HepG2 (cell line): Measurements from ENCODE around the gene BOLA2B. TPM values are rescaled to one million over a fixed set of nuclear protein-coding genes. Genes with fewer than 3 reads are reported as not detected.
A peak's percentile ranks its signal among the peaks of the same experiment; 100 is the strongest.

ENCODE experiments used
- AKAP8 ChIP-seq: sonication (generic); formaldehyde crosslinking; IDR thresholded peaks from 2 replicates; pipeline ENCODE4 v1.5.1; 2020; ENCODE audit warnings: mild to moderate bottlenecking, missing genetic modification reagents
- IKZF5 ChIP-seq: IDR thresholded peaks from 2 replicates; pipeline ENCODE4 v1.6.1; 2018; ENCODE audit warnings: missing genetic modification reagents, mild to moderate bottlenecking, missing compliant biosample characterization
- KAT8 ChIP-seq: IDR thresholded peaks from 2 replicates; pipeline ENCODE4 v1.6.1; 2016; ENCODE audit warnings: missing genetic modification reagents, missing compliant biosample characterization
- MAX ChIP-seq: IDR thresholded peaks from 2 replicates; pipeline ENCODE4 v1.6.1; 2012; ENCODE audit warnings: inconsistent platforms
- RBM39 ChIP-seq: fragments of 200-400 bp; formaldehyde crosslinking; IDR thresholded peaks from one replicate; pipeline ENCODE4 v1.6.1; 2018; ENCODE audit warnings: antibody characterized with exemption, mild to moderate bottlenecking, low read depth, low read length; ENCODE audit not compliant: poor library complexity, severe bottlenecking
- SATB2 ChIP-seq: sonication (generic); formaldehyde crosslinking; IDR thresholded peaks from 2 replicates; pipeline ENCODE4 v1.5.0; 2020; ENCODE audit warnings: missing genetic modification reagents
- TBX2 ChIP-seq: sonication (generic); formaldehyde crosslinking; IDR thresholded peaks from 2 replicates; pipeline ENCODE4 v1.5.0; 2020; ENCODE audit warnings: missing genetic modification reagents, mild to moderate bottlenecking, borderline replicate concordance
- THYN1 ChIP-seq: sonication (generic); formaldehyde crosslinking; IDR thresholded peaks from 2 replicates; pipeline ENCODE4 v1.8.1; 2023; ENCODE audit warnings: low read depth, mild to moderate bottlenecking, moderate library complexity, missing genetic modification reagents, borderline replicate concordance
- WIZ ChIP-seq: sonication (generic); formaldehyde crosslinking; IDR thresholded peaks from 2 replicates; pipeline ENCODE4 v1.5.1; 2020; ENCODE audit warnings: mild to moderate bottlenecking, missing genetic modification reagents
- ZFP90 ChIP-seq: sonication (generic); formaldehyde crosslinking; IDR thresholded peaks from 2 replicates; pipeline ENCODE4 v1.8.0; 2022; ENCODE audit warnings: missing genetic modification reagents, mild to moderate bottlenecking, inconsistent platforms, borderline replicate concordance
- ZNF281 ChIP-seq: sonication (generic); formaldehyde crosslinking; IDR thresholded peaks from 2 replicates; pipeline ENCODE4 v1.4.0; 2020; ENCODE audit warnings: missing genetic modification reagents, borderline replicate concordance
- ZNF552 ChIP-seq: sonication (generic); formaldehyde crosslinking; IDR thresholded peaks from 2 replicates; pipeline ENCODE4 v1.9.0; 2022; ENCODE audit warnings: missing genetic modification reagents, mild to moderate bottlenecking, borderline replicate concordance
- ZNF576 ChIP-seq: sonication (generic); formaldehyde crosslinking; IDR thresholded peaks from 2 replicates; pipeline ENCODE4 v1.4.0; 2020; ENCODE audit warnings: mild to moderate bottlenecking, missing genetic modification reagents
- ZNF891 ChIP-seq: sonication (generic); formaldehyde crosslinking; IDR thresholded peaks from 2 replicates; pipeline ENCODE4 v1.5.0; 2020; ENCODE audit warnings: mild to moderate bottlenecking, missing genetic modification reagents
- ZSCAN5A ChIP-seq: sonication (generic); formaldehyde crosslinking; IDR thresholded peaks from 2 replicates; pipeline ENCODE4 v1.8.0; 2022; ENCODE audit warnings: mild to moderate bottlenecking, missing genetic modification reagents, borderline replicate concordance
- ZZZ3 ChIP-seq: sonication (generic); formaldehyde crosslinking; IDR thresholded peaks from 2 replicates; pipeline ENCODE4 v1.4.0; 2020; ENCODE audit warnings: missing genetic modification reagents, mild to moderate bottlenecking, borderline replicate concordance
- polyA plus RNA-seq, 8 experiments: library from polyadenylated mRNA; depleted of rRNA in 3 of 8; stranded (reverse) in 7 of 8; unstranded in 1 of 8; fragments of >200 nt; fragmentation: Illumina TruSeq in 4 of 8; extraction: Trizol in 4 of 8; gene quantifications; 2 replicates each; pipeline versions ENCODE4 v1.2.1 to v1.2.3, GENCODE V29; 2011 to 2016; ENCODE audit warnings: low read depth in 4 of 8, missing spikeins in 1 of 8, mixed read lengths in 1 of 8; ENCODE audit not compliant: insufficient read depth in 1 of 8
- total RNA-seq, 5 experiments: library from RNA; depleted of rRNA; stranded (reverse); fragments of >200 nt; fragmentation: Illumina TruSeq; extraction: Trizol; gene quantifications; 2 replicates each; pipeline ENCODE4 v1.2.3, GENCODE V29; 2016; ENCODE audit warnings: low read depth in 1 of 5
- TF ChIP-seq, protein P1 (sequence below): sonication (generic); formaldehyde crosslinking; IDR thresholded peaks from 2 replicates; pipeline ENCODE4 v1.4.0; 2020; ENCODE audit warnings: missing genetic modification reagents

BOLA2B gene
- total and polyA plus RNA-seq, 2 of the 13 experiments (the other 11 are each of a cell fraction or from before 2014, with no cell fraction given), result 63.8 to 295 TPM

DNA sequence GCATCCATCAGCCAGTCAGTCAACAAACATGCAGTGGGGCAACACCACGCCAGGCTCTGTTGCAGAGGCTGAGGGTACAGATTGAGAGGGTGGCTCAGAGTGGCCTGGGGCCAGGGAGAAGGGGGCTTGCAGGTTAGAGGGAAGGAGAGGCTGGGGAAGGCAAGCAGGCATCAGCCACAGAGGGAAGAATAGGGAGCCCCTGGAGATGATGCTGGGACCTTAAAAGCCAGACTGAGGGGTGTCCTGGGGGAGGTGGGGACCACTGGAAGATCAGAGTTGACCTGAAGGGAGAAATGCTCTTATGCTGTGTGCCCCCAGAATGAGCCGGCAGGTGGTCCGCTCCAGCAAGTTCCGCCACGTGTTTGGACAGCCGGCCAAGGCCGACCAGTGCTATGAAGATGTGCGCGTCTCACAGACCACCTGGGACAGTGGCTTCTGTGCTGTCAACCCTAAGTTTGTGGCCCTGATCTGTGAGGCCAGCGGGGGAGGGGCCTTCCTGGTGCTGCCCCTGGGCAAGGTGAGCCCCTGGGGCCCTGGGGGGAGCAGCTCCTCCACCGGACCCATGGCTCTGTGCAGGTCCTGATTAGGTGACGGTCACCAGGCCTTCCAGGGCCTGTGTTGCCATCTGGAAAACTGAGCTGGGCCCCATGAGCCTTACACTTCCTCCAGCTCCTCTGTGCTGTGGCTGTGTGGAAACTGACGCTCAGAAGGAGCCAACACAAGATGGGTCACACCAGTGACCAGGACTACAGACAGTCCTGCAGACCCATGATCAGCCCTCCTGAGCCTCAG, 8.4 kb downstream of the BOLA2B start (continued):
- TF ChIP-seq WIZ (no peak), KAT8 (CRISPR knock-in tag) (no peak), ZZZ3 (CRISPR knock-in tag) (no peak), ZNF576 (CRISPR knock-in tag) (no peak), THYN1 (CRISPR knock-in tag) (no peak), ZSCAN5A (no peak), ZFP90 (CRISPR knock-in tag) (no peak), IKZF5 (CRISPR knock-in tag) (0 out of 2 replicates have a peak, but pooled peaks have one; percentile 26), ZNF891 (CRISPR knock-in tag) (peak; percentile 10; the same call in 1 of the 2 replicates), SATB2 (no peak), ZNF552 (no peak), TBX2 (CRISPR knock-in tag) (no peak), AKAP8 (CRISPR knock-in tag) (no peak), ZNF281 (CRISPR knock-in tag) (peak; percentile 69; the same call in 1 of the 2 replicates), MAX (peak; percentile 6; the same call in 1 of the 2 replicates), RBM39 (no peak)
- TF ChIP-seq, protein P1, sequence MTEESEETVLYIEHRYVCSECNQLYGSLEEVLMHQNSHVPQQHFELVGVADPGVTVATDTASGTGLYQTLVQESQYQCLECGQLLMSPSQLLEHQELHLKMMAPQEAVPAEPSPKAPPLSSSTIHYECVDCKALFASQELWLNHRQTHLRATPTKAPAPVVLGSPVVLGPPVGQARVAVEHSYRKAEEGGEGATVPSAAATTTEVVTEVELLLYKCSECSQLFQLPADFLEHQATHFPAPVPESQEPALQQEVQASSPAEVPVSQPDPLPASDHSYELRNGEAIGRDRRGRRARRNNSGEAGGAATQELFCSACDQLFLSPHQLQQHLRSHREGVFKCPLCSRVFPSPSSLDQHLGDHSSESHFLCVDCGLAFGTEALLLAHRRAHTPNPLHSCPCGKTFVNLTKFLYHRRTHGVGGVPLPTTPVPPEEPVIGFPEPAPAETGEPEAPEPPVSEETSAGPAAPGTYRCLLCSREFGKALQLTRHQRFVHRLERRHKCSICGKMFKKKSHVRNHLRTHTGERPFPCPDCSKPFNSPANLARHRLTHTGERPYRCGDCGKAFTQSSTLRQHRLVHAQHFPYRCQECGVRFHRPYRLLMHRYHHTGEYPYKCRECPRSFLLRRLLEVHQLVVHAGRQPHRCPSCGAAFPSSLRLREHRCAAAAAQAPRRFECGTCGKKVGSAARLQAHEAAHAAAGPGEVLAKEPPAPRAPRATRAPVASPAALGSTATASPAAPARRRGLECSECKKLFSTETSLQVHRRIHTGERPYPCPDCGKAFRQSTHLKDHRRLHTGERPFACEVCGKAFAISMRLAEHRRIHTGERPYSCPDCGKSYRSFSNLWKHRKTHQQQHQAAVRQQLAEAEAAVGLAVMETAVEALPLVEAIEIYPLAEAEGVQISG (CRISPR knock-in tag), result peak; percentile 47; the same call in 1 of the 2 replicates
